HepG2 (cell line): ENCODE measurements around the gene LRRC4.

ENCODE experiments used
- AHR ChIP-seq: IDR thresholded peaks from 2 replicates; pipeline ENCODE4 v1.6.1; 2018; ENCODE audit warnings: missing genetic modification reagents, missing compliant biosample characterization
- CEBPB ChIP-seq: IDR thresholded peaks from 2 replicates; pipeline ENCODE4 v1.6.1; 2011; ENCODE audit warnings: low read depth, low read length, improper control_type of control experiment, borderline replicate concordance
- CREB1 ChIP-seq, 2 experiments: fragments of 450-650 bp in 1 of 2; IDR thresholded peaks; 2 replicates each; pipeline ENCODE4 v1.6.1; 2016 to 2017; ENCODE audit warnings: control low read depth in 1 of 2, mild to moderate bottlenecking in 1 of 2, missing compliant biosample characterization in 1 of 2, missing genetic modification characterization in 1 of 2
- CTCF ChIP-seq: sonication (generic); formaldehyde crosslinking; IDR thresholded peaks from 2 replicates; pipeline ENCODE4 v1.5.0; 2020; ENCODE audit warnings: mild to moderate bottlenecking, missing genetic modification reagents, moderate library complexity
- PRMT3 ChIP-seq: sonication (generic); formaldehyde crosslinking; IDR thresholded peaks from 2 replicates; pipeline ENCODE4 v1.8.1; 2022; ENCODE audit warnings: low read depth, mild to moderate bottlenecking, moderate library complexity, missing genetic modification reagents, borderline replicate concordance
- TCF7L2 ChIP-seq: IDR thresholded peaks from 2 replicates; pipeline ENCODE4 v1.6.1; 2011; ENCODE audit warnings: mild to moderate bottlenecking, low read depth, low read length, moderate library complexity
- TF ChIP-seq, protein P1 (sequence below), 2 experiments: sonication (generic) in 1 of 2; formaldehyde crosslinking in 1 of 2; IDR thresholded peaks; 2 replicates each; pipeline versions ENCODE4 v1.5.1 to v1.6.1; 2011 to 2020; ENCODE audit warnings: borderline replicate concordance in 1 of 2, low read depth in 1 of 2, low read length in 1 of 2, mild to moderate bottlenecking in 1 of 2, missing genetic modification reagents in 1 of 2, moderate library complexity in 1 of 2
- TF ChIP-seq, protein P2 (sequence below): IDR thresholded peaks from 2 replicates; pipeline ENCODE4 v1.6.1; 2016; ENCODE audit warnings: low read depth, missing genetic modification reagents, missing compliant biosample characterization
- TF ChIP-seq, protein P3 (sequence below): sonication (generic); formaldehyde crosslinking; conservative IDR thresholded peaks from 2 replicates; pipeline ENCODE4 v1.4.0; 2020; ENCODE audit warnings: missing genetic modification reagents

DNA sequence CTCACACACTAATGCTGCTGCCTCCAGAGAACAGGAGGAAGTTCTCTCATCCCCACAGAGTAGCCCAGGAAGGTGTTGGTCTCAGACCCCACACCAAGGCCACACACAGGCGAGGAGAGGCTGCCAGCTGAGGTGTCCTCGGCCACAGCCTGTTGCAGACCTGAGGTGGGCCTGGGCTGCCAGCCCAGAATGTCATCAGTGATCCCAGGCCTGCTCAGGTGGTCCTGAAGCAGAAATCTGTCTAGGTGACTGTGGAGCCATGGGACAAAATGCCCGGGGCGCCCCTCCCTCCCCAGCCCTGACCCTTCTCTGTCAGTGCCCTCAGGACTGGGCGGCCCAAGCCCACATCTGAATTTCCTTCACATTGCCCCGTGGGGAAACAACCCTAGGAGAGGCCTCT is 43.5 kb upstream of the LRRC4 start:
- no peak for TF ChIP-seq CREB1 (IDR thresholded peaks at IDR 0.05)
- no peak for TF ChIP-seq CREB1 (CRISPR knock-in tag; IDR thresholded peaks at IDR 0.05)
- TF ChIP-seq, protein P1, sequence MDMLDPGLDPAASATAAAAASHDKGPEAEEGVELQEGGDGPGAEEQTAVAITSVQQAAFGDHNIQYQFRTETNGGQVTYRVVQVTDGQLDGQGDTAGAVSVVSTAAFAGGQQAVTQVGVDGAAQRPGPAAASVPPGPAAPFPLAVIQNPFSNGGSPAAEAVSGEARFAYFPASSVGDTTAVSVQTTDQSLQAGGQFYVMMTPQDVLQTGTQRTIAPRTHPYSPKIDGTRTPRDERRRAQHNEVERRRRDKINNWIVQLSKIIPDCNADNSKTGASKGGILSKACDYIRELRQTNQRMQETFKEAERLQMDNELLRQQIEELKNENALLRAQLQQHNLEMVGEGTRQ (IDR thresholded peaks at IDR 0.05; ENCODE audit: low read depth, low read length), result no peak
- TF ChIP-seq, protein P1 (CRISPR knock-in tag; IDR thresholded peaks at IDR 0.05; ENCODE audit: borderline replicate concordance), result no peak
- TF ChIP-seq CEBPB, result no peak
- TF ChIP-seq TCF7L2, result no peak
- no peak for TF ChIP-seq PRMT3 (CRISPR knock-in tag)
- TF ChIP-seq, protein P2, sequence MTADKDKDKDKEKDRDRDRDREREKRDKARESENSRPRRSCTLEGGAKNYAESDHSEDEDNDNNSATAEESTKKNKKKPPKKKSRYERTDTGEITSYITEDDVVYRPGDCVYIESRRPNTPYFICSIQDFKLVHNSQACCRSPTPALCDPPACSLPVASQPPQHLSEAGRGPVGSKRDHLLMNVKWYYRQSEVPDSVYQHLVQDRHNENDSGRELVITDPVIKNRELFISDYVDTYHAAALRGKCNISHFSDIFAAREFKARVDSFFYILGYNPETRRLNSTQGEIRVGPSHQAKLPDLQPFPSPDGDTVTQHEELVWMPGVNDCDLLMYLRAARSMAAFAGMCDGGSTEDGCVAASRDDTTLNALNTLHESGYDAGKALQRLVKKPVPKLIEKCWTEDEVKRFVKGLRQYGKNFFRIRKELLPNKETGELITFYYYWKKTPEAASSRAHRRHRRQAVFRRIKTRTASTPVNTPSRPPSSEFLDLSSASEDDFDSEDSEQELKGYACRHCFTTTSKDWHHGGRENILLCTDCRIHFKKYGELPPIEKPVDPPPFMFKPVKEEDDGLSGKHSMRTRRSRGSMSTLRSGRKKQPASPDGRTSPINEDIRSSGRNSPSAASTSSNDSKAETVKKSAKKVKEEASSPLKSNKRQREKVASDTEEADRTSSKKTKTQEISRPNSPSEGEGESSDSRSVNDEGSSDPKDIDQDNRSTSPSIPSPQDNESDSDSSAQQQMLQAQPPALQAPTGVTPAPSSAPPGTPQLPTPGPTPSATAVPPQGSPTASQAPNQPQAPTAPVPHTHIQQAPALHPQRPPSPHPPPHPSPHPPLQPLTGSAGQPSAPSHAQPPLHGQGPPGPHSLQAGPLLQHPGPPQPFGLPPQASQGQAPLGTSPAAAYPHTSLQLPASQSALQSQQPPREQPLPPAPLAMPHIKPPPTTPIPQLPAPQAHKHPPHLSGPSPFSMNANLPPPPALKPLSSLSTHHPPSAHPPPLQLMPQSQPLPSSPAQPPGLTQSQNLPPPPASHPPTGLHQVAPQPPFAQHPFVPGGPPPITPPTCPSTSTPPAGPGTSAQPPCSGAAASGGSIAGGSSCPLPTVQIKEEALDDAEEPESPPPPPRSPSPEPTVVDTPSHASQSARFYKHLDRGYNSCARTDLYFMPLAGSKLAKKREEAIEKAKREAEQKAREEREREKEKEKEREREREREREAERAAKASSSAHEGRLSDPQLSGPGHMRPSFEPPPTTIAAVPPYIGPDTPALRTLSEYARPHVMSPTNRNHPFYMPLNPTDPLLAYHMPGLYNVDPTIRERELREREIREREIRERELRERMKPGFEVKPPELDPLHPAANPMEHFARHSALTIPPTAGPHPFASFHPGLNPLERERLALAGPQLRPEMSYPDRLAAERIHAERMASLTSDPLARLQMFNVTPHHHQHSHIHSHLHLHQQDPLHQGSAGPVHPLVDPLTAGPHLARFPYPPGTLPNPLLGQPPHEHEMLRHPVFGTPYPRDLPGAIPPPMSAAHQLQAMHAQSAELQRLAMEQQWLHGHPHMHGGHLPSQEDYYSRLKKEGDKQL, result no peak
- TF ChIP-seq, protein P3, sequence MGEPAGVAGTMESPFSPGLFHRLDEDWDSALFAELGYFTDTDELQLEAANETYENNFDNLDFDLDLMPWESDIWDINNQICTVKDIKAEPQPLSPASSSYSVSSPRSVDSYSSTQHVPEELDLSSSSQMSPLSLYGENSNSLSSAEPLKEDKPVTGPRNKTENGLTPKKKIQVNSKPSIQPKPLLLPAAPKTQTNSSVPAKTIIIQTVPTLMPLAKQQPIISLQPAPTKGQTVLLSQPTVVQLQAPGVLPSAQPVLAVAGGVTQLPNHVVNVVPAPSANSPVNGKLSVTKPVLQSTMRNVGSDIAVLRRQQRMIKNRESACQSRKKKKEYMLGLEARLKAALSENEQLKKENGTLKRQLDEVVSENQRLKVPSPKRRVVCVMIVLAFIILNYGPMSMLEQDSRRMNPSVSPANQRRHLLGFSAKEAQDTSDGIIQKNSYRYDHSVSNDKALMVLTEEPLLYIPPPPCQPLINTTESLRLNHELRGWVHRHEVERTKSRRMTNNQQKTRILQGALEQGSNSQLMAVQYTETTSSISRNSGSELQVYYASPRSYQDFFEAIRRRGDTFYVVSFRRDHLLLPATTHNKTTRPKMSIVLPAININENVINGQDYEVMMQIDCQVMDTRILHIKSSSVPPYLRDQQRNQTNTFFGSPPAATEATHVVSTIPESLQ, result no peak
- TF ChIP-seq CTCF (CRISPR knock-in tag), result no peak
- TF ChIP-seq AHR (CRISPR knock-in tag), result no peak
